Measurements from ENCODE around the gene FBXO28.

The FBXO28 gene

GRCh38 chr1:224080115-224080774 is 33.7 kb upstream of the FBXO28 start:
- no peak overlapping the region for H3K27ac ChIP-seq (ENCODE audit: low read length)
- H3K36me3 ChIP-seq (ENCODE audit: insufficient read depth, low read depth, low read length), result no peaks in the 10 kb centered on the region

GRCh38 chr1:224081604-224082003 is 32.3 kb upstream of the FBXO28 start:
- H3K27me3 ChIP-seq (ENCODE audit: insufficient read depth, low read length), result no peaks in the 10 kb centered on the region
- H3K9me3 ChIP-seq (ENCODE audit: insufficient read depth, low read depth, low read length), result no peaks in the 10 kb centered on the region
- H3K4me3 ChIP-seq (ENCODE audit: low read length), result no peak overlapping the region
- no peak overlapping the region for H3K27ac ChIP-seq (ENCODE audit: low read length)
- H3K4me1 ChIP-seq (ENCODE audit: insufficient read depth, low read length), result 0 out of 2 replicates have a peak, but pooled peaks cover 6% of the 10 kb centered on the region
- H3K36me3 ChIP-seq (ENCODE audit: insufficient read depth, low read depth, low read length), result no peaks in the 10 kb centered on the region
- H3K9ac ChIP-seq (ENCODE audit: low read depth, low read length), result no peak overlapping the region

More at GRCh38 chr1:224080115-224080774, 33.7 kb upstream of the FBXO28 start:
- Histone ChIP-seq H3K4me3 (ENCODE audit: low read length) (no peak overlapping the region), H3K9me3 (ENCODE audit: insufficient read depth, low read depth, low read length) (no peaks in the 10 kb centered on the region), H3K9ac (ENCODE audit: low read depth, low read length) (no peak overlapping the region), H3K4me1 (ENCODE audit: insufficient read depth, low read length) (0 out of 2 replicates have a peak, but pooled peaks cover 6% of the 10 kb centered on the region), H3K27me3 (ENCODE audit: insufficient read depth, low read length) (no peaks in the 10 kb centered on the region)

GRCh38 chr1:224082146-224082545 is 31.8 kb upstream of the FBXO28 start:
- Histone ChIP-seq H3K27me3 (ENCODE audit: insufficient read depth, low read length) (no peaks in the 10 kb centered on the region), H3K4me1 (ENCODE audit: insufficient read depth, low read length) (0 out of 2 replicates have a peak, but pooled peaks cover 6% of the 10 kb centered on the region), H3K36me3 (ENCODE audit: insufficient read depth, low read depth, low read length) (no peaks in the 10 kb centered on the region), H3K9me3 (ENCODE audit: insufficient read depth, low read depth, low read length) (no peaks in the 10 kb centered on the region), H3K4me3 (ENCODE audit: low read length) (no peak overlapping the region), H3K27ac (ENCODE audit: low read length) (no peak overlapping the region), H3K9ac (ENCODE audit: low read depth, low read length) (no peak overlapping the region)

- Histone ChIP-seq H3K9ac (ENCODE audit: low read depth, low read length) (no peak overlapping the region), H3K4me3 (ENCODE audit: low read length) (no peak overlapping the region), H3K27ac (ENCODE audit: low read length) (no peak overlapping the region)
These were observed 29.0 kb upstream of the FBXO28 start for GRCh38 chr1:224084867-224085266.

GRCh38 chr1:224085421-224086108 is 28.3 kb upstream of the FBXO28 start:
- Histone ChIP-seq H3K9ac (ENCODE audit: low read depth, low read length) (no peak overlapping the region), H3K4me1 (ENCODE audit: insufficient read depth, low read length) (0 out of 2 replicates have a peak, but pooled peaks cover 6% of the 10 kb centered on the region), H3K27me3 (ENCODE audit: insufficient read depth, low read length) (no peaks in the 10 kb centered on the region), H3K36me3 (ENCODE audit: insufficient read depth, low read depth, low read length) (no peaks in the 10 kb centered on the region), H3K4me3 (ENCODE audit: low read length) (no peak overlapping the region), H3K27ac (ENCODE audit: low read length) (no peak overlapping the region), H3K9me3 (ENCODE audit: insufficient read depth, low read depth, low read length) (no peaks in the 10 kb centered on the region)

More at GRCh38 chr1:224084867-224085266, 29.0 kb upstream of the FBXO28 start:
- Histone ChIP-seq H3K9me3 (ENCODE audit: insufficient read depth, low read depth, low read length) (no peaks in the 10 kb centered on the region), H3K36me3 (ENCODE audit: insufficient read depth, low read depth, low read length) (no peaks in the 10 kb centered on the region), H3K4me1 (ENCODE audit: insufficient read depth, low read length) (0 out of 2 replicates have a peak, but pooled peaks cover 6% of the 10 kb centered on the region), H3K27me3 (ENCODE audit: insufficient read depth, low read length) (no peaks in the 10 kb centered on the region)

- Histone ChIP-seq H3K4me3 (ENCODE audit: low read length) (no peak overlapping the region), H3K9me3 (ENCODE audit: insufficient read depth, low read depth, low read length) (no peaks in the 10 kb centered on the region), H3K4me1 (ENCODE audit: insufficient read depth, low read length) (0 out of 2 replicates have a peak, but pooled peaks cover 1% of the 10 kb centered on the region), H3K9ac (ENCODE audit: low read depth, low read length) (no peak overlapping the region), H3K36me3 (ENCODE audit: insufficient read depth, low read depth, low read length) (no peaks in the 10 kb centered on the region), H3K27me3 (ENCODE audit: insufficient read depth, low read length) (no peaks in the 10 kb centered on the region), H3K27ac (ENCODE audit: low read length) (no peak overlapping the region)
These were observed 26.6 kb upstream of the FBXO28 start for GRCh38 chr1:224087286-224087794.

- H3K27ac ChIP-seq (ENCODE audit: low read length), result no peak overlapping the region
- H3K9ac ChIP-seq (ENCODE audit: low read depth, low read length), result no peak overlapping the region
- H3K27me3 ChIP-seq (ENCODE audit: insufficient read depth, low read length), result no peaks in the 10 kb centered on the region
- H3K4me3 ChIP-seq (ENCODE audit: low read length), result no peak overlapping the region
- no peaks in the 10 kb centered on the region for H3K9me3 ChIP-seq (ENCODE audit: insufficient read depth, low read depth, low read length)
- H3K4me1 ChIP-seq (ENCODE audit: insufficient read depth, low read length), result no peaks in the 10 kb centered on the region
- H3K36me3 ChIP-seq (ENCODE audit: insufficient read depth, low read depth, low read length), result no peaks in the 10 kb centered on the region
These were observed 24.3 kb upstream of the FBXO28 start for GRCh38 chr1:224089583-224089982.

- Histone ChIP-seq H3K9me3 (ENCODE audit: insufficient read depth, low read depth, low read length) (no peaks in the 10 kb centered on the region), H3K9ac (ENCODE audit: low read depth, low read length) (no peak overlapping the region), H3K27me3 (ENCODE audit: insufficient read depth, low read length) (no peaks in the 10 kb centered on the region), H3K4me3 (ENCODE audit: low read length) (no peak overlapping the region), H3K36me3 (ENCODE audit: insufficient read depth, low read depth, low read length) (no peaks in the 10 kb centered on the region), H3K27ac (ENCODE audit: low read length) (no peak overlapping the region), H3K4me1 (ENCODE audit: insufficient read depth, low read length) (no peaks in the 10 kb centered on the region)
These were observed 23.8 kb upstream of the FBXO28 start for GRCh38 chr1:224090116-224090515.

GRCh38 chr1:224092111-224092510 is 21.8 kb upstream of the FBXO28 start:
- no peaks in the 10 kb centered on the region for H3K36me3 ChIP-seq (ENCODE audit: insufficient read depth, low read depth, low read length)
- no peak overlapping the region for H3K9ac ChIP-seq (ENCODE audit: low read depth, low read length)
- H3K4me1 ChIP-seq (ENCODE audit: insufficient read depth, low read length), result no peaks in the 10 kb centered on the region
- no peaks in the 10 kb centered on the region for H3K27me3 ChIP-seq (ENCODE audit: insufficient read depth, low read length)
- no peak overlapping the region for H3K4me3 ChIP-seq (ENCODE audit: low read length)
- H3K9me3 ChIP-seq (ENCODE audit: insufficient read depth, low read depth, low read length), result no peaks in the 10 kb centered on the region
- no peak overlapping the region for H3K27ac ChIP-seq (ENCODE audit: low read length)

- H3K36me3 ChIP-seq (ENCODE audit: insufficient read depth, low read depth, low read length), result no peaks in the 10 kb centered on the region
- no peaks in the 10 kb centered on the region for H3K27me3 ChIP-seq (ENCODE audit: insufficient read depth, low read length)
These were observed 21.3 kb upstream of the FBXO28 start for GRCh38 chr1:224092601-224093000.

GRCh38 chr1:224095339-224095738 is 18.6 kb upstream of the FBXO28 start:
- Histone ChIP-seq H3K27ac (ENCODE audit: low read length) (no peak overlapping the region), H3K36me3 (ENCODE audit: insufficient read depth, low read depth, low read length) (no peaks in the 10 kb centered on the region), H3K4me1 (ENCODE audit: insufficient read depth, low read length) (no peaks in the 10 kb centered on the region), H3K9ac (ENCODE audit: low read depth, low read length) (no peak overlapping the region), H3K9me3 (ENCODE audit: insufficient read depth, low read depth, low read length) (no peaks in the 10 kb centered on the region), H3K4me3 (ENCODE audit: low read length) (no peak overlapping the region), H3K27me3 (ENCODE audit: insufficient read depth, low read length) (no peaks in the 10 kb centered on the region)

More at GRCh38 chr1:224092601-224093000, 21.3 kb upstream of the FBXO28 start:
- Histone ChIP-seq H3K4me1 (ENCODE audit: insufficient read depth, low read length) (no peaks in the 10 kb centered on the region), H3K4me3 (ENCODE audit: low read length) (no peak overlapping the region), H3K9ac (ENCODE audit: low read depth, low read length) (no peak overlapping the region), H3K27ac (ENCODE audit: low read length) (no peak overlapping the region), H3K9me3 (ENCODE audit: insufficient read depth, low read depth, low read length) (no peaks in the 10 kb centered on the region)

GRCh38 chr1:224095867-224096266 is 18.0 kb upstream of the FBXO28 start:
- Histone ChIP-seq H3K4me1 (ENCODE audit: insufficient read depth, low read length) (no peaks in the 10 kb centered on the region), H3K9ac (ENCODE audit: low read depth, low read length) (no peak overlapping the region), H3K36me3 (ENCODE audit: insufficient read depth, low read depth, low read length) (no peaks in the 10 kb centered on the region), H3K9me3 (ENCODE audit: insufficient read depth, low read depth, low read length) (no peaks in the 10 kb centered on the region), H3K4me3 (ENCODE audit: low read length) (no peak overlapping the region), H3K27ac (ENCODE audit: low read length) (no peak overlapping the region), H3K27me3 (ENCODE audit: insufficient read depth, low read length) (no peaks in the 10 kb centered on the region)
